ENCODE data around the gene LRRC25. TPM values are rescaled to one million over a fixed set of nuclear protein-coding genes. Genes with fewer than 3 reads are reported as not detected.

The LRRC25 gene
- total RNA-seq, 1 donor from 2014 or later: 0.47 TPM

- intact Hi-C loops (cut with micrococcal nuclease): loop anchor here (1.0 kb wide), 2 partner anchors 8 to 10 kb away; partner anchors contain the start of gene SSBP4
- CTCF ChIA-PET: interaction anchor here (0.6 to 1.7 kb wide), 6 partner anchors 9 to 150 kb away, joined by 3 to 5 read pairs (median 3); partner anchors contain the start of gene SSBP4
- peak; percentile 76 for ATAC-seq (ENCODE audit: low read depth)
Measured at GRCh38 chr19:18428787-18429674, 31.6 kb upstream of the LRRC25 start.

GRCh38 chr19:18428173-18428786 is 30.9 kb upstream of the LRRC25 start:
- ChIA-PET POLR2A (interaction anchor here (0.6 to 2.3 kb wide), 12 partner anchors 9 to 732 kb away, joined by 3 to 12 read pairs (median 4); partner anchors contain the start of genes ARRDC2, LSM4 and SSBP4), CTCF (interaction anchor here (0.6 to 1.7 kb wide), 6 partner anchors 8 to 149 kb away, joined by 3 to 5 read pairs (median 3); partner anchors contain the start of gene SSBP4)
- H3K36me3 Mint-ChIP-seq (ENCODE audit: low read depth): no peaks in the 10 kb centered on the region
- no peak overlapping the region for H3K4me3 Mint-ChIP-seq
- no peak for ATAC-seq (ENCODE audit: low read depth)
- intact Hi-C loops (cut with micrococcal nuclease): loop anchor here (1.0 kb wide), 1 partner anchor 9 kb away; the partner anchor contains the start of gene SSBP4
- no peaks in the 10 kb centered on the region for H3K27me3 Mint-ChIP-seq
- no peaks in the 10 kb centered on the region for H3K9me3 Mint-ChIP-seq
- H3K27ac Mint-ChIP-seq: no peak overlapping the region
- H3K4me1 Mint-ChIP-seq: peaks cover 22% of the 10 kb centered on the region
- no peak for TF ChIP-seq CTCF (IDR thresholded peaks at IDR 0.05)
- DNase-seq: no peak

More at GRCh38 chr19:18428787-18429674, 31.6 kb upstream of the LRRC25 start:
- DNase-seq: peak; percentile 90
- Mint-ChIP-seq H3K4me1 (peaks cover 22% of the 10 kb centered on the region), H3K36me3 (ENCODE audit: low read depth) (no peaks in the 10 kb centered on the region), H3K27me3 (no peaks in the 10 kb centered on the region), H3K9me3 (no peaks in the 10 kb centered on the region), H3K27ac (peak overlapping the region; percentile 72), H3K4me3 (peak overlapping the region; percentile 69)
- POLR2A ChIA-PET: interaction anchor here (0.6 to 2.3 kb wide), 12 partner anchors 8 to 731 kb away, joined by 3 to 12 read pairs (median 4); partner anchors contain the start of genes ARRDC2, LSM4 and SSBP4
- TF ChIP-seq CTCF (IDR thresholded peaks at IDR 0.05): no peak

GRCh38 chr19:18427743-18428113 is 30.3 kb upstream of the LRRC25 start:
- Mint-ChIP-seq H3K4me3 (no peak overlapping the region), H3K27me3 (no peaks in the 10 kb centered on the region), H3K4me1 (peaks cover 26% of the 10 kb centered on the region), H3K36me3 (ENCODE audit: low read depth) (no peaks in the 10 kb centered on the region), H3K27ac (no peak overlapping the region), H3K9me3 (no peaks in the 10 kb centered on the region)
- ATAC-seq (ENCODE audit: low read depth) (no peak), DNase-seq (no peak)
- TF ChIP-seq CTCF (IDR thresholded peaks at IDR 0.05): no peak
- intact Hi-C loops (cut with micrococcal nuclease): loop anchor here (1.0 kb wide), 1 partner anchor 8 kb away; the partner anchor contains the start of gene SSBP4
- ChIA-PET POLR2A (interaction anchor here (1.4 to 2.3 kb wide), 2 partner anchors 9 kb away, joined by 8 to 12 read pairs; partner anchors contain the start of gene SSBP4), CTCF (interaction anchor here (1.1 to 1.5 kb wide), 2 partner anchors 16 to 148 kb away, joined by 3 read pairs; no protein-coding TSS in a partner anchor)

- CTCF ChIA-PET: no interaction called here
- POLR2A ChIA-PET: interaction anchor here (1.4 kb wide), 1 partner anchor 10 kb away, joined by 8 read pairs; no protein-coding TSS in a partner anchor
- no peak for TF ChIP-seq CTCF (IDR thresholded peaks at IDR 0.05)
- Mint-ChIP-seq H3K27ac (no peak overlapping the region), H3K9me3 (no peaks in the 10 kb centered on the region), H3K4me1 (peaks cover 28% of the 10 kb centered on the region), H3K36me3 (ENCODE audit: low read depth) (no peaks in the 10 kb centered on the region), H3K4me3 (no peak overlapping the region), H3K27me3 (no peaks in the 10 kb centered on the region)
- intact Hi-C loops (cut with micrococcal nuclease): no loop called here
- ATAC-seq (ENCODE audit: low read depth) (no peak), DNase-seq (no peak)
Measured at GRCh38 chr19:18427080-18427742, 29.8 kb upstream of the LRRC25 start.
